ENCODE results near the gene PKD1. TPM values are rescaled to one million over a fixed set of nuclear protein-coding genes. Genes with fewer than 3 reads are reported as not detected.

The PKD1 gene
- total RNA-seq, 1 experiment from 2014 or later = 102 TPM

- no peak for TF ChIP-seq NR2C2 (CRISPR knock-in tag; IDR thresholded peaks at IDR 0.05)
- no peak for TF ChIP-seq AFF4 (CRISPR knock-in tag; IDR thresholded peaks at IDR 0.05; ENCODE audit: borderline replicate concordance)
- H3K4me3 Mint-ChIP-seq = no peak overlapping the region
- DNase-seq (ENCODE audit: low spot score) = no peak
- no peaks in the 10 kb centered on the region for H3K27me3 Mint-ChIP-seq (ENCODE audit: low read depth)
- ChIA-PET CTCF (no interaction called here), POLR2A (no interaction called here)
- H3K27ac Mint-ChIP-seq = no peak overlapping the region
- peaks cover 18% of the 10 kb centered on the region for H3K36me3 Mint-ChIP-seq
- no peak for ATAC-seq
- H3K9me3 Mint-ChIP-seq = no peaks in the 10 kb centered on the region
- no peaks in the 10 kb centered on the region for H3K4me1 Mint-ChIP-seq
Observed at GRCh38 chr16:2166263-2167067, 30.8 kb upstream of the PKD1 start.

GRCh38 chr16:2165861-2166260, 30.2 kb upstream of the PKD1 start:
- Mint-ChIP-seq H3K4me1 (no peaks in the 10 kb centered on the region), H3K36me3 (peaks cover 18% of the 10 kb centered on the region), H3K9me3 (no peaks in the 10 kb centered on the region), H3K4me3 (no peak overlapping the region), H3K27me3 (ENCODE audit: low read depth) (no peaks in the 10 kb centered on the region), H3K27ac (no peak overlapping the region)
- ChIA-PET CTCF (no interaction called here), POLR2A (no interaction called here)
- TF ChIP-seq FOXP4 (CRISPR knock-in tag; IDR thresholded peaks at IDR 0.05) (no peak), E2F1 (CRISPR knock-in tag; IDR thresholded peaks at IDR 0.05) (no peak), SMAD3 (CRISPR knock-in tag; IDR thresholded peaks at IDR 0.05; ENCODE audit: borderline replicate concordance) (no peak), USF2 (CRISPR knock-in tag; IDR thresholded peaks at IDR 0.05) (no peak), GTF2I (CRISPR knock-in tag; conservative IDR thresholded peaks at IDR 0.05) (no peak), ELF4 (CRISPR knock-in tag; IDR thresholded peaks at IDR 0.05; ENCODE audit: low read depth) (no peak), SMAD4 (CRISPR knock-in tag; IDR thresholded peaks at IDR 0.05) (no peak), PRRX2 (CRISPR knock-in tag; IDR thresholded peaks at IDR 0.05) (no peak), KAT7 (CRISPR knock-in tag; IDR thresholded peaks at IDR 0.05; ENCODE audit: borderline replicate concordance) (no peak), GRHL2 (CRISPR knock-in tag; IDR thresholded peaks at IDR 0.05; ENCODE audit: insufficient replicate concordance, severe bottlenecking) (no peak), E2F4 (CRISPR knock-in tag; IDR thresholded peaks at IDR 0.05; ENCODE audit: borderline replicate concordance, low read depth) (no peak), JUN (CRISPR knock-in tag; IDR thresholded peaks at IDR 0.05) (no peak), RELA (CRISPR knock-in tag; IDR thresholded peaks at IDR 0.05; ENCODE audit: borderline replicate concordance) (no peak), TP53 (CRISPR knock-in tag; IDR thresholded peaks at IDR 0.05) (no peak)
- DNase-seq (ENCODE audit: low spot score) = no peak
- no peak for ATAC-seq
